SKM-1 (cell line): ENCODE measurements around the gene ERC2.

ENCODE experiments used
- DNase-seq: peaks from one replicate; lab custom pipeline; 2025; ENCODE audit not compliant: unreplicated experiment; lab: John Stamatoyannopoulos, UW

The ERC2 gene

DNA sequence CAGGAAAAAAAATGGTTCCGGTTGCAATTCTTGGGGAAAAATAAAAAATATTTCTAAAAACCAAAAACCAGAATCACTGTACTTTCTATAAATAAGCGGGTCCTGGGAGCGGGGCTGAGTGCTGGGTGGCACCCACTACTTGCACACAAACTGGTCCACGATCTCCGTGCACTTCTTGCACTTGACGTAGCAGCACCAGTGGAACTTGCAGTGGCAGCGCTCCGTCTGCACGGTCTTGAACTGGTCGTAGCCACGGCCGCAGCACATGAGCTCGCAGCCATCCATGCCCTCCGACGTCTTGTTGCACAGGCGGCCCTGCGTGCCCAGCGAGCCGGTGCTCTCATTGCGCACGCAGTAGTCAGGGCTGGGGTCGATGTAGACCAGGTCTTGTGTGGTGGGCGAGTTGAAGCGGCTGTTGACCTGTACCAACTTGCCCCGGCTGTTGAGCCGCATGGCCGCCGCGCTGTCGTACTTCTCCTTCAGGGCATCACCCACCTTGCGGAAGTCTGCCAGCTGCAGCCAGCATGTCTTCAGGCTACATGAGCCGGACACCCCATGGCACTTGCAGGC, 998.2 kb downstream of the ERC2 start:
- DNase-seq = no peak

DNA sequence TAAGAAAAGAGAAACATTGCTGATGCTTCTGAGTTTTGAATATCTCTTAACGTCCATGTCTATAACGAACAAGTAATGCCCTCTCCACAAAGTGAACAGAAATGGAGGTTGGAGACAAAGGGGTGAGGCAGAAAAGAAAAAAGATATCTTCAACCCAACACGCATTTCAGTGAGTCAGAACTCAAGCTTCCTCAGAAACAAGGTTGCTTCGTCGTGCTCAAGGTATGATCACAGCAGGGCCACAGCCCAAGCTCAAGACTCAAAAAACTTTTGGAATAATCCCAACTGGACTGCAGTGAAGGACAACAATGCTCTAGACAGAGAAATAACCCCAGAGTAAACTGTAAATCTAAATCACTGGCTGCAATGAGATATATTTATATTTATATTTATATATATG, 1000.0 kb downstream of the ERC2 start:
- DNase-seq = no peak

DNA sequence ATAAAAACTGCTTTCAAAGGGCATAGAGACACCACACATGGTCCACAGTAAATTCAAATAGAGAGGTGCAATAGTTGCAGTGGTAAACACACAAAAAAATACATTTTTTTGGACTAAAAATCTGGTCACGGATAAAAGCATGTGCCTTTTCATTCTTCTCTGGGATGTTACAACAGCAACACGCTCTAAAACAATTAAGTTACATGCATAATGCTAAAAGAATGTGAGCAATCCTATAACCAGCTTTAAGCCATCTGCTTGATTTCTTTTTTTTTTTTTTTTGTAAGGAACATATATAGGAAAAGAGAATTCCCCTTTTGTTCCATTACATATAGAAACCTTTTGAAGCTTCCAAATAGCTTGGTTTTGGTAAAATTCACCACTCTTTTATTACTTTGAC, 1001.2 kb downstream of the ERC2 start:
- DNase-seq = no peak

DNA sequence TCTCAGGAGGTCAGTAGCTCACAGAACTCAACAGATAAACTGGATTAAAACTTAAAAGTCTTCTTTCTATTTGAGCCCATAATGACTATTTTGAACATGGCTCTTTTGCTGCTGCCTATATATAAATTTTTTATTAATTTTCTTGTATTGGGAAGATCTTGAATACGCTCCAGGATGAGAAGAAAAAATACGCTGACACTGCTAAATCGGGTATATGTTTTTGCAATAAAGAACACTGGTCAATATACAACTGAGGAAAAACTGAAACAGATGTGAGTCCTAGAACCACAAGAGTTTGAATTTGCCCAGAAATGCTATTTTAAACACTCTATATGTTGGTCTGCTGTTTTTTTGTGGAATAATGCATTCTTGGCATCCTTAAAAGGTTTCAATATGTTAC, 1001.7 kb downstream of the ERC2 start:
- no peak for DNase-seq

DNA sequence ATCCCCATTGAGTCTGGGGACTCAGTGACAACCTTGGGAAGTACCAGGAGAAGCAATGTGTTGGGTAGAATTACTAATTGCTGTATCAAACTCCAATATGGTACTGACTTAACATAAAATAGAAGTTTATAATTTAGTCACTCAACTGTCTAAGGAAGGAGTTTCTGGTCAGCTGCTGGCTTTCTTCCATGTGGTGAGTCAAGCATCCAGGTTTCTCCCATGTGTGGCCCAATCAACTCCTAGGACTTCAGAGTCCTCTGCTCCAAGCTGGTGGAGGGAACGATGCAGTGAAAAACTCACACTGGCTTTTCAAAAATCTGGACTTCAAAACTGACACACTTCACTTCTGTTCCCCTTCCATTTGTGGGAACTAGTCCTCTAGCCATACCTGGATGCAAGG, 1006.4 kb downstream of the ERC2 start:
- DNase-seq = no peak

DNA sequence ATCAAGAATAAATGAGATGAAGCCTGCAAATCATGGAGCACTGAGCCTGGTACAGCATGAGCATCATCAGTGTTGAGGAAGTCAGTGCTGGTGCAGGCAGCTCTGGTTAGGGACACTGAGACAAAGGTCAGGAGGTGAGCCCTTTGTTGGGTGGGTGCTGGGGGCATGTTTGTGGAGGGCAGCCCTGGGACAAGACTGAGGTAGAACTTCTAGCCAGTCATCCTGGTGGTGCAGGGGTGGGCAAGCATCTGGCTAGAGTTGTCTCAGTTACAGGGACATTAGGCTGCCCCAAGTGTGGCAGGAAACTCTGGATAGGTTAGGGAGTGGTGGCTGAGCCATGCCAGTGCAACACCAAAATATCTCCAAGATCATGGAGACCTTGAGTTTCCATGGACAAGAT, 1008.4 kb downstream of the ERC2 start:
- DNase-seq = no peak
